Activated CD8-positive, alpha-beta memory T cell treated with anti-CD3 and anti-CD28 coated beads, Interleukin-2, amount 50 U/mL, for 1 hour (primary cell): ENCODE measurements around the gene PARD3.

Experiments used
- DNase-seq: peaks from one replicate; pipeline ENCODE4 v3.0.0-alpha.2; 2020; ENCODE audit errors: extremely low read depth

PARD3 gene

GRCh38 chr10:34102237-34102673 lies 712.8 kb downstream of the PARD3 start:
- DNase-seq: no peak

- no peak for DNase-seq
Observed at GRCh38 chr10:34101001-34101400, 714.1 kb downstream of the PARD3 start.

- no peak for DNase-seq
Observed at GRCh38 chr10:34098821-34099567, 716.1 kb downstream of the PARD3 start.

- no peak for DNase-seq
Observed at GRCh38 chr10:34097682-34098081, 717.4 kb downstream of the PARD3 start.

GRCh38 chr10:34094961-34095360 lies 720.1 kb downstream of the PARD3 start:
- DNase-seq: no peak

GRCh38 chr10:34094146-34094696 lies 720.9 kb downstream of the PARD3 start:
- no peak for DNase-seq

GRCh38 chr10:34092891-34093290 lies 722.2 kb downstream of the PARD3 start:
- no peak for DNase-seq

GRCh38 chr10:34091635-34092195 lies 723.4 kb downstream of the PARD3 start:
- no peak for DNase-seq

GRCh38 chr10:34089253-34089652 lies 725.8 kb downstream of the PARD3 start:
- DNase-seq: no peak

GRCh38 chr10:34088208-34088794 lies 726.8 kb downstream of the PARD3 start:
- no peak for DNase-seq

- no peak for DNase-seq
Observed at GRCh38 chr10:34087095-34087418, 728.0 kb downstream of the PARD3 start.

GRCh38 chr10:34083567-34083966 lies 731.5 kb downstream of the PARD3 start:
- no peak for DNase-seq

- no peak for DNase-seq
Observed at GRCh38 chr10:34081948-34082347, 733.1 kb downstream of the PARD3 start.

- no peak for DNase-seq
Observed at GRCh38 chr10:34081347-34081743, 733.8 kb downstream of the PARD3 start.

- no peak for DNase-seq
Observed at GRCh38 chr10:34080485-34081346, 734.4 kb downstream of the PARD3 start.

- DNase-seq: no peak
Observed at GRCh38 chr10:34079702-34080484, 735.2 kb downstream of the PARD3 start.

- DNase-seq: no peak
Observed at GRCh38 chr10:34078745-34079470, 736.2 kb downstream of the PARD3 start.

GRCh38 chr10:34078017-34078744 lies 736.9 kb downstream of the PARD3 start:
- no peak for DNase-seq

- DNase-seq: no peak
Observed at GRCh38 chr10:34076443-34076842, 738.7 kb downstream of the PARD3 start.
